T-helper 1 cell (primary cell): Measurements from ENCODE around the gene KRAS.
"Not testable (repeated sequence)": the region's sequence is repeated elsewhere in the genome, so short reads cannot be mapped to it uniquely, and the experiment has no call there.

Source experiments
- DNase-seq, 5 donors: peaks; one replicate each; pipeline ENCODE4 v3.0.0-alpha.2; 2012 to 2020
- total RNA-seq, 4 donors: gene quantifications; one replicate each; lab custom pipeline; 2026; lab: John Stamatoyannopoulos, UW

The KRAS gene
- total RNA-seq = 39.1 to 65.1 (median 61.5) reads per million in 4 donors

DNA sequence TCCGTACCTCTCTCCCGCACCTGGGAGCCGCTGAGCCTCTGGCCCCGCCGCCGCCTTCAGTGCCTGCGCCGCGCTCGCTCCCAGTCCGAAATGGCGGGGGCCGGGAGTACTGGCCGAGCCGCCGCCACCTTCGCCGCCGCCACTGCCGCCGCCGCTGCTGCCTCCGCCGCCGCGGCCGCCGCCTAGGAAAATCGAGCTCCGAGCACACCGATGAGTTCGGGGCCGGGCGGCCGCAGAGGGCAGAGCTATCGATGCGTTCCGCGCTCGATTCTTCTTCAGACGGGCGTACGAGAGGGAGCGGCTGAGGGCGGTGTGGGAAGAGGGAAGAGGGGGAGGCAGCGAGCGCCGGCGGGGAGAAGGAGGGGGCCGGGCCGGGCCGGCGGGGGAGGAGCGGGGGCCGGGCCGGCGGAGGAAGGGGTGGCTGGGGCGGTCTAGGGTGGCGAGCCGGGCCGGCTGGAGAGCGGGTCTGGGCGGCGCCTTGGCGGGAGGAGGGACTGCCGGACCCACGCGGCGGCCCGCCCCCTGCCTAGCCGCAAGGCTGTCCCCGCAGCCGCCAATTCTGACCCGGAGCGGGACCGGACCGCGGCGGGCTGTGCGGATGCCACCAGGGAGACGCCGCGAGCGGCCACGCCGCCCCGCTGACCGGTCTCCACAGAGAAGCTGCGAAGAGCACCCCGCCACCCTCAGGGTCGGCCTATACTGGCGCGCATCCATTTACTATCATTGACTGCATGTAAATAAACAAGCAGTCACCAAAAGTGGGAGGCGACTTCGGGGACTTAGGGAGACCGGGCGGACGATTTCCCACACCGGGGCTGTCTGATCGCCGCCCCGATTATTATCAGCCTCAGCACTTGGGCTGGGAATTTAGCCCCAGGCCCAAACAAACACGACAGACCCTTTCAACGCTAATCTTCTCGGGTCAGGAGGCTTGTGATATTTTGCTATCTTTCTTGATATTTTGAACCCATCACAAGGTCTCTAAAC is at the start of gene KRAS:
Gene KRAS (minus strand): TSS at position 186 of the 987 bp plus-strand sequence.
- peak; percentile 83 to 91 (median 88) for DNase-seq

DNA sequence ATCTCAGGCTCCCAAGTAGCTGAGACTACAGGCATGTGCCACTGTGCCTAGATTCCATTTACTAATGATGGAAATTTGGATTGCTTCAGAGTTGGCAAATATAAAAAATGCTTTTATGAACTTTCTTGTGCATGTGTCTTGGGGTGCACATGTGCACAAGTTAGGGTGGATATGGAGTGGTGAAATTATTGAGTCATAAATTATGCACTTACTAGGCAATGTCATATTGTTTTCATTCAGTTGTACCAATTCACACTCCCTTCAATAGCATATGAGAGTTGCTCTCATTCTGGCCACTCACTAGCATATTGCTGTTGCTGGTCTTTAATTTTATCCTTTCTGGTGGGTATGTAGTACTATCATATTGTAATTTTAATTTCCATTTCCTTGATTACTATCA is 45.7 kb upstream of the KRAS start:
- no peak for DNase-seq

DNA sequence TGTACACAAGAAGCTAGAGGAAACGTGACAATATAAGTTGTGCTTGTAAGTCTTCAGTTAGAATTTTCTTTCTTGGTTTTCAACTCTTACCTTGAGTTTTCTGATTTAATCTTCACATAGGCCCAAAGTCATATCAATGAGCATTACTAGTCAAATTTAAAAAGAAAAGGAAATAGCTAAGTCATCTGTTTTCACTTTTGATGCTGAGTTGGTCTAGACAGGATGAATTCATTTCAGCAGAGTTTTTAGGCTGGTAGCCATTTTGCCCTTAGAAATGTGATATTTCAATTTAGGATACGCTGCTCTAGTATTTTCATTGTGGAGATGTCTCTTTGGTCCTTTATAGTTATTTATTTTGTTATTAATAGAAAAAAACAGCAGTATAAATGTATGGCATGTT is 44.6 kb upstream of the KRAS start:
- DNase-seq = no peak

DNA sequence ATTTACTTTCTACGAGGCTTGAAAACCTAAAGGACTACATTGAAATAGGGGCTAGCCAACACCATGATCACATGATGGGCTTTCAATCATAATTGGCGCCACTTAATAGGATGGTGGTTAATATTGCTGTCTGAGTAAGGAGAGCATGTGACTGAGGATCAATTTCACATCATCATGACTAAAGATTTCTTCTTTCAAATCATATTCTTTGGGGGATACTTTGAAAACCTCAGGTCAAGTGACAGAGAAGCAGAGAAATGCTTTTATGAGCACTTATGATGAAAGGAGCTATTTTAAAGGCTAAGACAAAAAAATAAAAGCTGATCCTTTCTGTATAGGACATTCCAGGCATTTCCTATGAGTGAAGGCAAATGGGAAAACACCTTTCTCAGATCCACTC is 42.9 kb upstream of the KRAS start:
- DNase-seq = no peak

DNA sequence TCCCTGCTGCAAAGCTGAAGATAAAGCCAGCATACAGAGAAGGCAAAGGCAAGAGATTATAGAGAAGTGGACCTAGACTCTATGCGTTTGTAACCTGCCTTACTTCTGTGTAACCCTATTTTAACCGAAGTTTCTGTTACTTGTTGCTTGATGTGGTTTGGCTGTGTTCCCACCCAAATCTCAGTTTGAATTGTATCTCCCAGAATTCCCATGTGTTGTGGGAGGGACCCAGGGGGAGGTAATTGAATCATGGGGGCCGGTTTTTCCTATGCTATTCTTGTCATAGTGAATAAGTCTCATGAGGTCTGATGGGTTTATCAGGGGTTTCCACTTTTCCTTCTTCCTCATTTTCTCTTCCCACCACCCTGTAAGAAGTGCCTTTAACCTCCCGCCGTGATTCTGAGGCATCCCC is 42.1 kb upstream of the KRAS start:
- not testable (repeated sequence) for DNase-seq

DNA sequence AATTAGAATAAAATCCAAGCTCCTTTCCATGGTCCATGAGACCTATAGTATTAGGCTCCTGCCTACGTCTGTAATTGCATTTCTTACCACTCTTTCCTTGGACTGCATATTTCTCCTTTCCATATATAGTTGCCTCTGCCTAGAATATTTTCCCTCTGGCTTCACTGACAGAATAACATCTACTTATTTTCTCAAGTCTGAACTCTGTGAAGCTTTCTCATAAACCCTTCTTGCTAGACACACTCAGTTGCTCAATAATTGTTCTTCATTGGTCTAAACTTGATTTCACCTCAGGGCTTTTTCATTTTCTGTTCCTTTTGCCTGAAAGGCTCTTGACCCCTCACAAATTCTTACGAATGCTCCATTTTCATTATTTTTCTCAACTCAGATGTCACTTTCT is 36.9 kb upstream of the KRAS start:
- no peak for DNase-seq

DNA sequence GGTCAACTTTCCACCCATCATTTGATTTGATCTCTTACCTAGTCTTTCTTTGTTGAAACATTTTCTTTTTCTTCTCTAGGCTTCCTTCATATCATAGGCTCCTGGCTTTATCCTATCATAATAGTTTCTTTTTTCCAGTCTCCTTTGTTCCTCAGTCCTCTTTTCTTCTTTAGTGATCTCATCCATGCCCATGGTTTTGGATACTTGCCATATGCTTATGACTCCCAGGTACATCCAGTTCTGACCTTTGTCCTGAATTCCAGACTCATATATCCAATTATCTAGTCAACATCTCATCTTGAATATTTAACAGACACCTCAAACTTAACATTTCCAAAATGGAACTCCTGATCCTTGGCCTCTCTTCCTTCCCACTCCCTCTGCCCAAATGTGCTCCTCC is 36.1 kb upstream of the KRAS start:
- no peak for DNase-seq

DNA sequence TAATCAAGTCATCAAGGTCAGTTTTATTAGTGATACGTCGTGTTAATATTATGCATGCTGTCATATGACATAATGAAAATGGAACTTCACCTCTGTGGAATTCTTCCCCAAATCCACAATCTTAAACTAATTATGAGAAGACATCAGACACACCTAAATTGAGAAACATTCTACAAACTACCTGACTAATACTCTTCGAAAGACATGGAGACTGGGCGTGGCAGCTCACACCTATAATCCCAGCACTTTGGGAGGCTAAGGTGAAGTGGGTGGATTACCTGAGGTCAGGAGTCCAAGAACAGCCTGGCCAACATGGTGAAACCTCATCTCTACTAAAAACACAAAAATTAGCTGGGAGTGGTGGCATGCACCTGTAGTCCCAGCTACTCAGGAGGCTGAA is 33.3 kb upstream of the KRAS start:
- DNase-seq = no peak

DNA sequence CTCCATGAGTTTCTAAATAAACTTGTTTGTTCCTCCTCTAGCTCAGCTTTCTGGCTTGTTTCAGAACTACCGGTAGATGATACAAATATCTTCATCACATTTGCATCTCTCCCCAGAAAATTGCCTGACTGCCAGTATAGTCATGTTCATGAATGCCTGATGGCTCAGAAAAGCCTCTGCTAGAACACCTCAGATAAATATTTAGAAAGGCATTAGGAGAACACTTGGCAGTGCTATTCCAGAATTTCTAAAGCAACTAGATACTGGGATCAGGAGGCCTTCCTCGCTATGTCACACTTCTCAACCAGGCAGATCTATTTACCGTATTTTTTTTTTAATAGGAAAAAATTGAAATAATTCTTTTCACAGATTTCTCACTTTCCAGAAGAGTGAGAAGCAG is 32.3 kb upstream of the KRAS start:
- DNase-seq = no peak

DNA sequence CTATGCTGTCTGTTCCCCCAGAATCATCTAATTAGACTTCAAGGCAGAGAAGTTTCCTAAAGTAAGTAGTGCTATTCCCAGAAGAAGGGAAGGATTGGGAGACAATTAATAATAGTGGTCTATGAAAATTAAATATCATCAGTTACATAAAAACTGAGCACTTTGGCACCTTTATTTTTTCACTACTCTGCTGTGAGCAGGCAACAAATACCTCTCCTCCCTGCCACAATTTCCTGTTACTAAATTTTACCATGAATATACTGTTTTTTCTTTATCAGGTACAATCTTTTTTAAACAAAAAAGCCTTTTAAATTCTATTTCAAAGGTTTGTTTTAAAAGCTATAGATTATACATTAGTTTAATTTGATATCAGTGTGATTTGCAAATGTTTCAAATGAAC is 29.4 kb upstream of the KRAS start:
- DNase-seq = no peak

DNA sequence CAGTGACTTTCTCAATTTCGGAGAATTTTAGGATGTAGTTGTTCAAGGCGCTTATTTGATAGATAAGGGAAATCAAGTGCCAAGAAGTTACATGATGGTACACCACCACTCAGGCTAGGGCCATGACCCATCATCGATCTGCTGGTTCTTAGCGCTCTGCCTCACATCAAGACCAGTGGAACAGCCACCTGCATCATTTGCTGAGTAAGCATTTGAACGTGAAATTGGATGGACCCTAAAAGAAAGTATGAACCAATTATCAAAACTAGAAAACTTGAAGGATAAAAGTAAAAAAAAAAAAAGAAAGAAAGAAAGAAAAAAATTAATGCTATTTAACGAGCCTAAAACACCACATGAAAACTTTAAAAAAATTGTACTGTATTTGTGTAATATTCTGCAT is 27.5 kb upstream of the KRAS start:
- DNase-seq = no peak

DNA sequence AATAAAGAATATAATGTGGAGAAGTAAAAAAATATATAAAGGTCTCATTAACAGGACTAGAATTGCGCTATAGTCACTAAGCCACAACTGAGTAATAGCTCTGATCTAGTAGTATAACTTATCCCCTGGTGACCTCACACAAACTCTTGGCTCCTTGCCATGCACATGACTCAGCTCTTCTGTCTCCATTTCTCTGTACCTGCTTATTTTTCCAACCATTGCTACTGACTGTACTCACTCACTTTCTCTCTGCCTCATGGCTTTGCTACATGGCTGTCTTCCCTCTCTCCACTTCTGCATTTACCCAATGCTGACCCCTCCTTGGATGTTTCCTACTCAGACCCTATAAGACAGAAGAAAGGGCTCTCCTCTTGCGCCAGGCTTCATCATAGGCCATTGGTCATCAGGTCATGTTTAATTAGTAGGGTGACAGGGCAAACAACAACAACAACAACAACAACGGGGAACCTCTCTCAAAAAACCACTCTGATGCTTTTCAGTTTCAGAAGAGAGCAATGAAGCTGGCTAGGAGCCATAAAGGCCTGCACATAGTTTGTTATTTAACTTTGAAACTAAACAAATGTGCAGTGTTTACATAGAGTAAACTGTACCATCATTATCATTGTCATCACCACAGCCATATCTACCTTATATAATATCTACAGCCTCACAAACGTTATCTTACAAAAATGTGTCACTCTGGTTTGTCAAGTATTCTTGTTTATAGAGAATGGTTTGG is 25.6 kb upstream of the KRAS start:
- peak in 1 of 5 donors; percentile 24 for DNase-seq

DNA sequence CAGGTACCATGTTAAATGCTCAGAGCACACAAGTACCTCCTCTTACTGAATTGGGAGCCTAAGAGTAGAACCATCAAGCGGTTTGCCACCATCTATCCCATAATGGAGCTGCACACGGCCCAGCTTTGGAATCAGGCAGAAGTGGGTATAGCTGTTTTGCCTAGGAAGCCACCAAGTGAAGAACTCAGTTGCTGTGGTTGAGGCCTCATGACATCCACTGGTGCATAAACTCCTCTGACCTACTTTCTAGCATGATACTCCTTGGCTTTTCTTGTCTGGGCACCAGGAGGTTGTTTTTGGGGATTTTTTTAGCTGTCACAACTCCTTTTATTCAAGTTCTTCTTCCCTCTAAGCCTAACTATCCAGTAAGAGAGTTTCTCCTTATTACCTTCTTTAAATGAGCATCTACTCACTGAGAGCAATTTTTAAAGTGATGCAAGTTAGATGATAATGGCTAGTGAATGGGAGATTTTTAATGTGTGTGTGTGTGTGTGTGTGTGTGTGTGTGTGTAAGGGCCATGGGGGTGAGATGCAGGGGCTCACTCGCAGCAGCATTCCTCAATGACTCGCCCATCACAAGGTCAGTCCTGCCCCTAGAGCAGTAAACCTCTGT is 20.9 kb upstream of the KRAS start:
- no peak for DNase-seq

DNA sequence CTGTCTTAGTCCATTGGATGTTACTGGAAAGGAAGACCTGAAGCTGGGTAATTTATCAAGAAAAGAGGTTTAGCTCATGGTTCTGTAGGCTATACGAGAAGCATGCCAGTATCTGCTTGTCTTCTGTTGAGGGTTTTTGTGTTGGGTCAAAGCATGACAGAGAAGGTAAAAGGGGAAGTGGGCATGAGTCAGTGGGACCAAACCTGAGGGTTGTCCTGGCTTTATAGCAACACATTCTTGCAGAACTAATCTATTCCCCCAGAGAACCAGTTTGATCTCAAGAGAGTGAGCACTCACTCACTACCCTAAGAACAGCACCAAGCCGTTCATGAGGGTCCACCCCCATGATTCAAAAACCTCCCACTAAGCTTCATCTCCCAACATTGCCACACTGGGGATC is 19.0 kb upstream of the KRAS start:
- DNase-seq = no peak

DNA sequence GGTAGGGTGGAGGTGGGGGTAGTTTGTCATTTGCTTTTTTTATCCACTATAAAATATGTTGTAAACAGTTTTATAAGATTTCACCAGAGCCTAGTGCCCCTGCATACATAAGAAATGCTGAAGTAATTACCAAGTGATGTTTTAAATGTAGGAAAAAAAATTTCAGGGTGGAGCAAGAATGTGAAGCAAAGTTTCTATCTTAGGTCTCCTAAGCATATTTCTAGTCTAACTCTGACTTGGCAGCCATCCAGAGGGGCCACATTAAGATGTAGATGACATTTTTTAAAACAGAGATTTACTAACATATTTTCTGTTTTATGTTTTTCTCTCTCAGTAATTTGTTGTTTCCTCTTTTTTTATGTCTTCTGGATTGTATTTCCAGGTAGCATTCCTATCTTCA is 15.8 kb upstream of the KRAS start:
- no peak for DNase-seq

DNA sequence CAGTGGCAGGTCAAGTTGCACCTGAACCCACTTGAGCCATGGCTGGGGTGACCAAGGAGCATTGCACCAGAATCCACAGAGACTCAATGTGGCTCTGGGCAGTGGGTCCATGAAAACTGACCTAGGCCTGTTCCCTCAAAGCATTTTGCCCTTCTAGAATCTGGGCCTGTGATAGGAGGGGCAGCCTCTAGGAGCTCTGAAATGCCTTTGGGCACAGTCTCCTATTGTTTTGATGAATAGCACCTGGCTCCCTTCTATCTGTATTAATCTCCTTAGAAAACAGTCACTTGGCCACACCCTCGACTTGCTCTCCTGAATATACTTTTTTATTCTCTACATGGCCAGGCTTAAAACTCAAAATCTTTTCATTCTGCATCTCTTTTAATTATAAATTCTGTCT is 14.1 kb upstream of the KRAS start:
- DNase-seq = no peak

DNA sequence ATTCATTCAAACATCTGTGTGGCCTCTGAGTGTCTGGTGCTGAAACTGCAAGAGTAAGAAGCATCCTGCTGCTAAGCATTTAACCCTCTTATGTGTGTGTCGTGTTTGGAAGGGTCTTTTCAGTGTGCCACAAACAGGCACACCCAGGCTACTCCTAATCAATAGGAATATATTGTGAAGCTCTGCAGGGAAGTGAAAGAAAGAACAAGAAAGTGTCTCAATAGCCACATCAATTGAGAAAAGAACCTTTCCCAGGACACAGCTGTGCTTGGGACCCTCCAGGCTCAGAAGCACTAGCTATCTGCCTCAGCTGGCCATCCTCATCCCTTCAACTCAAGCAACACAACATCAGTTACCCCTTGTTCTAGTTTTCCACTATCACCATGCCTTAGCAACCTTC is 13.4 kb upstream of the KRAS start:
- no peak for DNase-seq

DNA sequence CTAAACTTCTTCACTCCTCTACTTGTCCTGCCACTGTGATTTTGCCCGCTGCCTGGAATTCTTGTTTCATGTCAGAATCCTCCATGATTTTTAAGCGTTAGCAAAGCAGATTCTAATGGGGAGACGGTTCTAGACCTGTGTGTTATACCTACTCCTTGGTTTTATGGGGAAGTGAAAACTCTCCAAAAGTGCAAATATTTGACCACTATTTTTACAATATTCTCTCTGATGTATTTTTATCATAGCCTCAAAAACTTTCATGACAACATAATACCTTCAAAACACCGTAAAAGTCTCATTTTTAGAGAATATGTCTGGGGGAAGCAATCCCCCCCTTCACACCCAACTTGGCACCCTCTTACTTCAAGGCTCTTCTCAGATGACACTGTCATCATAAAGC is 12.9 kb upstream of the KRAS start:
- no peak for DNase-seq

DNA sequence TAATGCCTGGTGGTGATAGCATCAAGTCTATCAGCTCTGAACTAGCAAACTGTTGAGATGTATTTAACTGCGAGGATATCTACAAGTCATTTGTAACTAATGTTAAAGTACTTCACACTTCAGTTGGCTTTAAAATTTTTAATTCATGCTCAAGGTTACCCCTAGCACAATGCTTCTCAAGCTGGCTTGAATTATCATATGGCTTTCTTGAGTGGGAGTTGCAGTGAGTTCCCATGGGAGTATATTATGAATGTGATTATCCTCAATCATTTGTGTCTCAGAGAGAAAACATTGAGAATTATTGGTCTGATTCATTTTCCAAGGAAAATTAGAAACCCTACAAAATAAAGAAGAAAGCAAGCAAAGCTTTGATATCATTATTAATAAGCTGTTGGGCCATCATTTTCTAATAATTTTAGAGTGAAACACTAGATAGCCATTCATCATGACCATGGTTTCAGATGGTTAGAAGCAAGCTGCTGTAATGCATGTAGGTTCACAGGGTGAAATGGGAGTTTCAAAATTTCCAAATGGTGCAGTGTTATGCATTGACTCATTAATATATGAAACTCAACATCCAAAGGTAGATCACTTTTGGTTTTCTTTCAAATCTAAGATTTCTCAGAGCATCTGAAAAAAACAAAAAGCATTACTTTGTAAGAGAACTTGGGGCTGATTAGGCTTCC is 11.8 kb upstream of the KRAS start:
- DNase-seq = no peak

DNA sequence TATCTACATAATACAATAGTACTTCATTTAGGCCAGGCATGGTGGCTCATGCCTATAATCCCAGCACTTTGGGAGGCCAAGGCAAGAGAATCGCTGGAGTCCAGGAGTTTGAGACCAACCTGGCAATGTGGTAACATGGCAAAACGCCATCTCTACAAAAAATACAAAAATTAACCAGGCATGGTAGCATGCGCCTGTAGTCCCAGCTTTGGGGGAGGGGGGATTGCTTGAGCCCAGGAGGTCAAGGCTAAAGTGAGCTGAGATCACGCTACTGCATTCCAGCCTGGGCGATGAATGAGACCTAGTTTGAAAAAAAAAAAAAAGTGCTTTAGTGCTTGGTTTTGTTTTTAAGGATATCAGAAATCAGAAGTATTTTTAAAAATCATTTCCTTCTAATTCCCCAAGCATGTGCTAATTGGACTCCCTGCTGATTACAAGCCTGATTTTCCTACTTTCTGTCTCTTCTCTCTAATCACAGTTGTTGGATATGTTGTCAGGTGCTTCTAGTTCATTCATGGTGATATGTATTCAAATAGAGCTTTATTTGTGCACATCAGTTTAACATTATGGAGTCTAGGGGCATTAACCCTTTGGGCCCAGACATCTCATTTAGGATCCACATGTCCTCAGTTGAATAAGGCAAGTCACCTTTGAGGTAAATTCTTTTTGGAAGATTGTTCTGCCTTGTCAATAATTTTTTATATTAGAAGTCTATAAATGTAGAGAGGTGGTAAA is 7.0 kb upstream of the KRAS start:
- no peak for DNase-seq

DNA sequence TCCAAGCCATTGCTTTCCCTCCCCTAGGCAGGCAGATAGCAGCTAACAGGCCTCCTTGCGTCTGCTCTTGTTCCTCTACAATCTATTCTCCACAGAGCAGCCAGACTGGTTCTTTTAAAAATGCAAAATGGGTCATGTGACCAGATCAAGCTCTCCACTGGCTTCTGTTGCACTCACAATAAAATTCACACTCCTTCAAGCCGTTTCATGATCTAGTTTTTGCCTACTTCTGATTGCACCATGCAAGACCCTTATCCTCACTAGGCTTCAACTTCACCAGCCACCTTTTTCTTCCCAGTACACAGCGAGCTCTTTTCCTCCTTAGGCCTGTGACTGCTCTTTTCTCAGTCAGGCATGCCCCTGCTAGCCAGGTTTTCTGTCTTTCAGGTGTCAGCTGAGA is 6.1 kb upstream of the KRAS start:
- DNase-seq = no peak

DNA sequence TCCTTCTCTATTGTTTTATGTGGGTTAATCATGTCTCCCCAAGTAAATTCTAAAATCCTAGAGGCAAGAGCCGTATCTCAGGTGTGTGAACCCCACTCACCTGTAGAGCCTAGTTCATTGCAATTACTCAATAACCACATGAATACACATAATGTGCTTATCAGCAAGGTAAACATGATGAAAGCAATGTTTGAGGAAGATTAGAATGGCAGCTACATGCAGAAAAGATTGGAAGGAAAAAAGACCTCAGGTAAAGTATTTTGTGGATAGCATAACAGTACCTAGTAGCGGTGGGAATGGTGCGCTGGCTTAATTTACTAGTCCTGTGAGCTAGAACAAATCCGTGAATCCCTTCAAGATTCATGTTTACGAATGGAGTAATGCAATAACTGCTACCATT is 5.3 kb upstream of the KRAS start:
- DNase-seq = no peak
